ENCODE data around the gene EPHB2. TPM values are rescaled to one million over a fixed set of nuclear protein-coding genes. Genes with fewer than 3 reads are reported as not detected.

EPHB2 gene
- total RNA-seq, 4 donors from 2014 or later = 7.5 to 27.3 (median 23.8) TPM

DNA sequence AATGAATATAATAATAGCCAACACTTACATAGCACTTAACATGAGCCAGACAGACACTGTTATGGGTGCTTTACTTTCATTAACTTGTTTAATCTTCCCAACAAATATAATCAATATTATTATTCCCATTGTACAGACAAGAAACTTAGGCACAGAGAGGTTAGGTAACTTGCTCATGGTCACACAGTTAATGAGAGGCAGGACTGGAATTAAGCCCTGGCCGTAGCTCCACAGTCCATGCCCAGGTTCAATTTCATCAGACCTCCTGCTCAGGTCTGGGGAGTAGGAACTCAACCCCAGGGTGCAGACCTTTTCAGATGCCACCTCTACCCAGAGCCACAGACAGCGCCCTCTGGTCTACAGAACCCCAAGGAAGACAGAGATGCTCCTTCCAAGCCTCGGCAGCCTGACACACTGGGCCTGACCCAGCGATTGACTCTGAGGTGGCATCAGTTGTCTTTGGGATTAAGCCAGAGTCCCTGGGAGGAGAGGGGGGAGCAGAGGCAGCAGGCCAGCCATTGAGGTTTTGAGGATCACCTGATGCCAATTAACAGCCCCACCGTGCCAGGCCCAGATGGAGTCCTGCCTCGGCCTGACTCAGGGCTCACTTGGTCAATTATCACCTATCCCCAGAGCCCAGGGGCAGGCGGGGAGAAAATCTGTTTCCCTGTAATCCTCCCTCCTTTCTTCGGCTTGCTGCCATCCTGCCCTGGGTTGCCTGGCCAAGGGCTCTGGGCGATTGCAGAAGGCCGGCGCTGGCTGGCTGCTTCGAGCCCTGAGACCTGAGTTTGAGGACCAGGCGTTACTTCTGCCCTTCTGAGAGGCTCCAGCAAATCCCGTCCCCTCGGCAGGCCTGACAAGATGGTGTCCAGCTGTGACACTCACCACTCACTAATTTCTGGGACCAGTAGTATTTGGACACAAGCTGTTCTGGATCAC, 145.3 kb downstream of the EPHB2 start:
- TF ChIP-seq POLR2A (IDR thresholded peaks at IDR 0.05) = no peak
- TF ChIP-seq, protein P1, sequence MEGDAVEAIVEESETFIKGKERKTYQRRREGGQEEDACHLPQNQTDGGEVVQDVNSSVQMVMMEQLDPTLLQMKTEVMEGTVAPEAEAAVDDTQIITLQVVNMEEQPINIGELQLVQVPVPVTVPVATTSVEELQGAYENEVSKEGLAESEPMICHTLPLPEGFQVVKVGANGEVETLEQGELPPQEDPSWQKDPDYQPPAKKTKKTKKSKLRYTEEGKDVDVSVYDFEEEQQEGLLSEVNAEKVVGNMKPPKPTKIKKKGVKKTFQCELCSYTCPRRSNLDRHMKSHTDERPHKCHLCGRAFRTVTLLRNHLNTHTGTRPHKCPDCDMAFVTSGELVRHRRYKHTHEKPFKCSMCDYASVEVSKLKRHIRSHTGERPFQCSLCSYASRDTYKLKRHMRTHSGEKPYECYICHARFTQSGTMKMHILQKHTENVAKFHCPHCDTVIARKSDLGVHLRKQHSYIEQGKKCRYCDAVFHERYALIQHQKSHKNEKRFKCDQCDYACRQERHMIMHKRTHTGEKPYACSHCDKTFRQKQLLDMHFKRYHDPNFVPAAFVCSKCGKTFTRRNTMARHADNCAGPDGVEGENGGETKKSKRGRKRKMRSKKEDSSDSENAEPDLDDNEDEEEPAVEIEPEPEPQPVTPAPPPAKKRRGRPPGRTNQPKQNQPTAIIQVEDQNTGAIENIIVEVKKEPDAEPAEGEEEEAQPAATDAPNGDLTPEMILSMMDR (IDR thresholded peaks at IDR 0.05) = no peak
- peaks cover 4 to 23% of the 10 kb centered on the region in 2 donors for H3K4me1 ChIP-seq
- H3K4me3 ChIP-seq (replicated peaks in 1 of 3) = no peak overlapping the region
- WGBS, 2 donors = 81 to 90% methylated on average over 6 to 15 of the region's 15 CpGs
- DNase-seq = peak; percentile 26
- no peaks in the 10 kb centered on the region for H3K27me3 ChIP-seq
- intact Hi-C loops (cut with DNase I) = no loop called here
- H3K27ac ChIP-seq = no peak overlapping the region
- no peaks in the 10 kb centered on the region for H3K9me3 ChIP-seq
- no peaks in the 10 kb centered on the region for H3K36me3 ChIP-seq

DNA sequence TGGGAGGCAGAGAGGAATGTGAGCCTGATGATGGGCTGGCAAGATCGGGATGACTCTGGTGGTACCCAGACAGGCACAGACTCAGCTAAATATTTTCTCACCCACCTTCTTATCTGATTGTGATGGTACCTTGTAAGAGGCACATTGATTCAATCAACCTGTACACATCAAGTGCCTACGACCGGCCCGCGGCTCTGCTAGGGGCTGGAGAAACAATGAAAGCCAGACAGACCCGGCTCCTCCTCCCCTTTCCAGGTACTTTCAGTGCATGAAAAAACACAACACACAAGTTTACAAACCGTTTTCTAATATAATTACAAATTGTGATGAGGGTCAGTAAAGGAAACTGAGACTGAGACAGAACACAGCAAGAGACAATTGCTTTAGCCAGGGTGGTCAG, 147.0 kb downstream of the EPHB2 start:
- H3K9me3 ChIP-seq = no peaks in the 10 kb centered on the region
- no peak for DNase-seq
- no peak overlapping the region for H3K27ac ChIP-seq
- H3K36me3 ChIP-seq = no peaks in the 10 kb centered on the region
- H3K27me3 ChIP-seq = no peaks in the 10 kb centered on the region
- WGBS, 2 donors = 84 to 89% methylated on average over 7 of the region's 7 CpGs
- TF ChIP-seq, protein P1 (IDR thresholded peaks at IDR 0.05) = no peak
- no peak for TF ChIP-seq POLR2A (IDR thresholded peaks at IDR 0.05)
- intact Hi-C loops (cut with DNase I) = no loop called here
- H3K4me1 ChIP-seq = peaks cover 4 to 26% of the 10 kb centered on the region in 2 donors
- H3K4me3 ChIP-seq (replicated peaks in 1 of 3) = no peak overlapping the region

DNA sequence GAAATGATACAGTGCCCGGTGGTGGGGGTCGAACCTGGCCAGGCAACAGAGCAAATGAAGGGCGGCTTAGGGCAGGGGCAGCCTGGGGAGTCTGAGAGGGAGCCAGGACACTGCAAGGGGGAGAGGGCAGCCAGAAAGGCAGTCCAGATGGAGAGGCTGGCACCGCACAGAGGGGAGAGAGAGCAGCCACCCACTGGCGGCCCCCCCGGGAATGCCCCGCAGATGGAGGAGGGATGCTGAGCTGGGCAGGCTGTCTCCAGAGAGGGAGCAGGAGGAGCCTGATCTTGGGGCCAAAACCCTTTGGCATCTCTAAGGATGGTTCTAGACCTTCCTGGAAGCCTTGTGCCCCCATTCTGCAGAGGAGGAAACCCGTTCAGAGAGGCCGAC, 149.8 kb downstream of the EPHB2 start:
- DNase-seq = no peak
- Histone ChIP-seq H3K27ac (no peak overlapping the region), H3K4me3 (replicated peaks in 1 of 3) (no peak overlapping the region), H3K9me3 (no peaks in the 10 kb centered on the region), H3K36me3 (no peaks in the 10 kb centered on the region), H3K27me3 (no peaks in the 10 kb centered on the region), H3K4me1 (peaks cover 0 to 16% of the 10 kb centered on the region in 2 donors)
- intact Hi-C loops (cut with DNase I) = loop anchor here (5.0 kb wide), 1 partner anchor 158 kb away; no protein-coding TSS in a partner anchor
- WGBS, 2 donors = 90 to 94% methylated on average over 9 of the region's 9 CpGs
- TF ChIP-seq, protein P1 (IDR thresholded peaks at IDR 0.05) = no peak
- TF ChIP-seq POLR2A (IDR thresholded peaks at IDR 0.05) = no peak

DNA sequence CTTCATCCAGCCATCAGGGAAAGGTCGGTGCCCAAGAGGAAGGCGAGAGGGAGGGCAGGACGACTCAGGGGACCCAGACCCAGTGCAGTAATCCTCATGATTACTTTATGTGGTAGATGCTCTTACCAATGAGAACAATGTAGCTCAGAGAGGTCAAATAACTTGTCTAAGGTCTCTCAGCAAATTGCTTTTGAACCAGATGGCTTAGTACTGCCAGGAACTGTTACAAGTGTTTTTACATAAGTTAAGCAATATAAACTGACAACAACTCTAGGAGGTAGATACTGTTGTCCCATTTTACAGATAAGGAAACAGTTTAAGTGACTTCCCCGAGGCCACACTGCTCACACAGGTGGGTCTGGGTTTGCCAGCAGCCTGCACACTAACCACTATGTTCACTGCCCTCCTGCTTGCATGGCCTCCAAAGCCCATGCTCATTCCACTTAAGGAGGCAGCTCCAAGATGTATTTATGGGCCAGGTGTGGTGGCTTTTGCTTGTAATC, 150.3 kb downstream of the EPHB2 start:
- DNase-seq = no peak
- no peak overlapping the region for H3K4me3 ChIP-seq (replicated peaks in 1 of 3)
- H3K36me3 ChIP-seq = no peaks in the 10 kb centered on the region
- TF ChIP-seq POLR2A (IDR thresholded peaks at IDR 0.05) = no peak
- intact Hi-C loops (cut with DNase I) = loop anchor here (5.0 kb wide), 1 partner anchor 159 kb away; no protein-coding TSS in a partner anchor
- peaks cover 0 to 10% of the 10 kb centered on the region in 2 donors for H3K4me1 ChIP-seq
- no peak overlapping the region for H3K27ac ChIP-seq
- H3K27me3 ChIP-seq = no peaks in the 10 kb centered on the region
- H3K9me3 ChIP-seq = no peaks in the 10 kb centered on the region
- WGBS, 2 donors = 81 to 91% methylated on average over 4 of the region's 4 CpGs

GRCh38 chr1:22861764-22862440, 151.3 kb downstream of the EPHB2 start:
- TF ChIP-seq, protein P1 (IDR thresholded peaks at IDR 0.05) = peak; percentile 62 to 89 (median 75)
- TF ChIP-seq POLR2A (IDR thresholded peaks at IDR 0.05) = no peak
- peak; percentile 44 to 47 for DNase-seq
- H3K36me3 ChIP-seq = no peaks in the 10 kb centered on the region

More at GRCh38 chr1:22861764-22862440, 151.3 kb downstream of the EPHB2 start:
- intact Hi-C loops (cut with DNase I) = loop anchor here (5.0 kb wide), 1 partner anchor 160 kb away; no protein-coding TSS in a partner anchor
- peaks cover 0 to 5% of the 10 kb centered on the region in 2 donors for H3K4me1 ChIP-seq
- no peak overlapping the region for H3K4me3 ChIP-seq (replicated peaks in 1 of 3)
- H3K9me3 ChIP-seq = no peaks in the 10 kb centered on the region
- 64 to 68% methylated on average over 4 of the region's 4 CpGs for WGBS, 2 donors
- no peak overlapping the region for H3K27ac ChIP-seq
- no peaks in the 10 kb centered on the region for H3K27me3 ChIP-seq
